ENCODE measurements around the gene ADGRV1. TPM values are rescaled to one million over a fixed set of nuclear protein-coding genes. Genes with fewer than 3 reads are reported as not detected.
"Not testable (repeated sequence)": the region's sequence is repeated elsewhere in the genome, so short reads cannot be mapped to it uniquely, and the experiment has no call there.

The ADGRV1 gene
- total and polyA plus RNA-seq, 9 of the 15 experiments (the other 6 are each of a cell fraction or from before 2014, with no cell fraction given), result 21.7 to 156 (median 58.2) TPM

DNA sequence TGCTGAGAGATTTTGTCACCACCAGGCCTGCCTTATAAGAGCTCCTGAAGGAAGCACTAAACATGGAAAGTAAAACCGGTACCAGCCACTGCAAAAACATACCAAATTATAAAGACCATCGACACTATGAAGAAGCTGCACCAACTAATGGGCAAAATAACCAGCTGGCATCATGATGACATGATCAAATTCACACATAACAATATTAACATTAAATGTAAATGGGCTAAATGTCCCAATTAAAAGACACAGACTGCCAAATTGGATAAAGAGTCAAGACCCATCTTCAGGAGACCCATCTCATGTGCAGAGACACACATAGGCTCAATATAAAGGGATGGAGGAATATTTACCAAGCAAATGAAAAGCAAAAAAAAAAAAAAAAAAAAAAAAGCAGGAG lies 238.3 kb downstream of the ADGRV1 start:
- intact Hi-C loops (cut with micrococcal nuclease); H4K20me1 ChIP-seq (replicated peaks; ENCODE audit: control insufficient read depth, insufficient read depth, low read length); H3K27ac ChIP-seq (ENCODE audit: extremely low read depth, low read depth, low read length); ATAC-seq; H2AFZ ChIP-seq (ENCODE audit: low read depth, low read length); H3K4me1 ChIP-seq (replicated peaks in 1 of 2; ENCODE audit: control insufficient read depth in 2 of 2, insufficient read depth in 2 of 2, low read length in 2 of 2); H3K9me1 ChIP-seq (ENCODE audit: control insufficient read depth, insufficient read depth, low read length); DNase-seq (ENCODE audit: extremely low read depth in 1 of 4, low spot score in 3 of 4); BruUV-seq (replicated peaks); H3K4me2 ChIP-seq (ENCODE audit: insufficient read depth, low read length); H3K9ac ChIP-seq (ENCODE audit: insufficient read depth in 1 of 2, low read depth in 2 of 2, low read length in 2 of 2); CTCF ChIA-PET (ENCODE audit: low intra/inter-chr PET ratio); H3K27me3 ChIP-seq (ENCODE audit: control insufficient read depth in 2 of 2, insufficient read depth in 2 of 2, low read length in 2 of 2); H3K79me2 ChIP-seq (ENCODE audit: control insufficient read depth, insufficient read depth, low read length); FAIRE-seq; in situ Hi-C loops (cut with MboI); POLR2A ChIA-PET; H3K4me3 ChIP-seq: not testable (repeated sequence)
- WGBS (ENCODE audit: insufficient coverage, low coverage, missing lambda C conversion rate), result 87% methylated on average over 2 of the region's 2 CpGs
- TF ChIP-seq ZNF354B (CRISPR knock-in tag; IDR thresholded peaks at IDR 0.05), result peak; percentile 89
- TF ChIP-seq ZNF507 (tag; conservative IDR thresholded peaks at IDR 0.05), result peak; percentile 98
- peaks cover 30% of the 10 kb centered on the region for H3K9me3 ChIP-seq (replicated peaks; ENCODE audit: control insufficient read depth, insufficient read depth, low read depth, low read length)
- H3K36me3 ChIP-seq (ENCODE audit: control insufficient read depth, insufficient read depth, low read length), result peaks cover 33% of the 10 kb centered on the region

DNA sequence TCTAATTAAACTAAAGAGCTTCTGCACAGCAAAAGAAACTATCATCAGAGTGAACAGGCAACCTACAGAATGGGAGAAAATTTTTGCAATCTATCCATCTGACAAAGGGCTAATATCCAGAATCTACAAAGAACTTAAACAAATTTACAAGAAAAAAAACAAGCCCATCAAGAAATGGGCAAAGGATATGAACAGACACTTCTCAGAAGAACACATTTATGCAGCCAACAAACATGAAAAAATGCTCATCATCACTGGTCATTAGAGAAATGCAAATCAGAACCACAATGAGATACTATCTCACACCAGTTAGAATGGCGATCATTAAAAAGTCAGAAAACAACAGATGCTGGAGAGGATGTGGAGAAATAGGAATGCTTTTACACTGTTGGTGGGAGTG lies 241.5 kb downstream of the ADGRV1 start:
- H4K20me1 ChIP-seq (replicated peaks; ENCODE audit: control insufficient read depth, insufficient read depth, low read length); BruUV-seq (replicated peaks); CTCF ChIA-PET (ENCODE audit: low intra/inter-chr PET ratio); POLR2A ChIA-PET; FAIRE-seq; H3K79me2 ChIP-seq (ENCODE audit: control insufficient read depth, insufficient read depth, low read length); H3K27me3 ChIP-seq (ENCODE audit: control insufficient read depth in 2 of 2, insufficient read depth in 2 of 2, low read length in 2 of 2); ATAC-seq; in situ Hi-C loops (cut with MboI); DNase-seq (ENCODE audit: extremely low read depth in 1 of 4, low spot score in 3 of 4); H3K9ac ChIP-seq (ENCODE audit: insufficient read depth in 1 of 2, low read depth in 2 of 2, low read length in 2 of 2); H3K27ac ChIP-seq (ENCODE audit: extremely low read depth, low read depth, low read length); H3K4me2 ChIP-seq (ENCODE audit: insufficient read depth, low read length); H2AFZ ChIP-seq (ENCODE audit: low read depth, low read length); H3K4me1 ChIP-seq (replicated peaks in 1 of 2; ENCODE audit: control insufficient read depth in 2 of 2, insufficient read depth in 2 of 2, low read length in 2 of 2); H3K4me3 ChIP-seq; H3K9me1 ChIP-seq (ENCODE audit: control insufficient read depth, insufficient read depth, low read length): not testable (repeated sequence)
- Histone ChIP-seq H3K36me3 (ENCODE audit: control insufficient read depth, insufficient read depth, low read length) (peaks cover 13% of the 10 kb centered on the region; the same call in 1 of the 3 replicates), H3K9me3 (replicated peaks; ENCODE audit: control insufficient read depth, insufficient read depth, low read depth, low read length) (peaks cover 11% of the 10 kb centered on the region)
- TF ChIP-seq, protein P1, sequence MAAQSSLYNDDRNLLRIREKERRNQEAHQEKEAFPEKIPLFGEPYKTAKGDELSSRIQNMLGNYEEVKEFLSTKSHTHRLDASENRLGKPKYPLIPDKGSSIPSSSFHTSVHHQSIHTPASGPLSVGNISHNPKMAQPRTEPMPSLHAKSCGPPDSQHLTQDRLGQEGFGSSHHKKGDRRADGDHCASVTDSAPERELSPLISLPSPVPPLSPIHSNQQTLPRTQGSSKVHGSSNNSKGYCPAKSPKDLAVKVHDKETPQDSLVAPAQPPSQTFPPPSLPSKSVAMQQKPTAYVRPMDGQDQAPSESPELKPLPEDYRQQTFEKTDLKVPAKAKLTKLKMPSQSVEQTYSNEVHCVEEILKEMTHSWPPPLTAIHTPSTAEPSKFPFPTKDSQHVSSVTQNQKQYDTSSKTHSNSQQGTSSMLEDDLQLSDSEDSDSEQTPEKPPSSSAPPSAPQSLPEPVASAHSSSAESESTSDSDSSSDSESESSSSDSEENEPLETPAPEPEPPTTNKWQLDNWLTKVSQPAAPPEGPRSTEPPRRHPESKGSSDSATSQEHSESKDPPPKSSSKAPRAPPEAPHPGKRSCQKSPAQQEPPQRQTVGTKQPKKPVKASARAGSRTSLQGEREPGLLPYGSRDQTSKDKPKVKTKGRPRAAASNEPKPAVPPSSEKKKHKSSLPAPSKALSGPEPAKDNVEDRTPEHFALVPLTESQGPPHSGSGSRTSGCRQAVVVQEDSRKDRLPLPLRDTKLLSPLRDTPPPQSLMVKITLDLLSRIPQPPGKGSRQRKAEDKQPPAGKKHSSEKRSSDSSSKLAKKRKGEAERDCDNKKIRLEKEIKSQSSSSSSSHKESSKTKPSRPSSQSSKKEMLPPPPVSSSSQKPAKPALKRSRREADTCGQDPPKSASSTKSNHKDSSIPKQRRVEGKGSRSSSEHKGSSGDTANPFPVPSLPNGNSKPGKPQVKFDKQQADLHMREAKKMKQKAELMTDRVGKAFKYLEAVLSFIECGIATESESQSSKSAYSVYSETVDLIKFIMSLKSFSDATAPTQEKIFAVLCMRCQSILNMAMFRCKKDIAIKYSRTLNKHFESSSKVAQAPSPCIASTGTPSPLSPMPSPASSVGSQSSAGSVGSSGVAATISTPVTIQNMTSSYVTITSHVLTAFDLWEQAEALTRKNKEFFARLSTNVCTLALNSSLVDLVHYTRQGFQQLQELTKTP (IDR thresholded peaks at IDR 0.05; ENCODE audit: low read depth in 1 of 2, partially characterized antibody in 2 of 2), result peak in 1 of 2 experiments; percentile 99
- no CpG with 5 or more reads among the region's 1 CpG for WGBS (ENCODE audit: insufficient coverage, low coverage, missing lambda C conversion rate)
- intact Hi-C loops (cut with micrococcal nuclease), result loop anchor here (5.0 kb wide), 1 partner anchor 617 kb away; no protein-coding TSS in a partner anchor

Data from K562 (cell line).